NCI-H510A treated with DMSO at 0.1 percent for 48 hours (cell line): ENCODE results near the gene MAPT.
"Not testable (repeated sequence)": the region's sequence is repeated elsewhere in the genome, so short reads cannot be mapped to it uniquely, and the experiment has no call there.

ENCODE experiments used
- DNase-seq: peaks from one replicate; lab custom pipeline; 2025; lab: John Stamatoyannopoulos, UW

MAPT gene

GRCh38 chr17:46010597-46011186 is 116.3 kb downstream of the MAPT start:
- DNase-seq: no peak

- no peak for DNase-seq
Observed at GRCh38 chr17:46011711-46012505, 117.6 kb downstream of the MAPT start.

- DNase-seq: no peak
Observed at GRCh38 chr17:46012506-46013079, 118.2 kb downstream of the MAPT start.

GRCh38 chr17:46013127-46013501 is 118.8 kb downstream of the MAPT start:
- DNase-seq: no peak

GRCh38 chr17:46013502-46014165 is 119.3 kb downstream of the MAPT start:
- no peak for DNase-seq

GRCh38 chr17:46019408-46019925 is 125.1 kb downstream of the MAPT start:
- DNase-seq: not testable (repeated sequence)

- no peak for DNase-seq
Observed at GRCh38 chr17:46020023-46020761, 125.8 kb downstream of the MAPT start.

- DNase-seq: no peak
Observed at GRCh38 chr17:46020998-46021397, 126.6 kb downstream of the MAPT start.

GRCh38 chr17:46023366-46023765 is 129.0 kb downstream of the MAPT start:
- DNase-seq: not testable (repeated sequence)

- DNase-seq: no peak
Observed at GRCh38 chr17:46023783-46024388, 129.5 kb downstream of the MAPT start.

GRCh38 chr17:46024590-46024989 is 130.2 kb downstream of the MAPT start:
- no peak for DNase-seq

- DNase-seq: no peak
Observed at GRCh38 chr17:46025060-46025459, 130.7 kb downstream of the MAPT start.

- no peak for DNase-seq
Observed at GRCh38 chr17:46025510-46026165, 131.3 kb downstream of the MAPT start.

- no peak for DNase-seq
Observed at GRCh38 chr17:46026166-46027047, 132.1 kb downstream of the MAPT start.

- DNase-seq: no peak
Observed at GRCh38 chr17:46027048-46027975, 133.0 kb downstream of the MAPT start.

GRCh38 chr17:46027976-46028325 is 133.6 kb downstream of the MAPT start:
- DNase-seq: no peak

- no peak for DNase-seq
Observed at GRCh38 chr17:46028374-46028773, 134.0 kb downstream of the MAPT start.

- no peak for DNase-seq
Observed at GRCh38 chr17:46028981-46029565, 134.7 kb downstream of the MAPT start.
